GM18505 (cell line): Measurements from ENCODE around the gene RRBP1.
"Not testable (repeated sequence)": the region's sequence is repeated elsewhere in the genome, so short reads cannot be mapped to it uniquely, and the experiment has no call there.

Source experiments
- ATAC-seq: cut with Tn5 transposase; IDR thresholded peaks from one replicate; pipeline ENCODE4 v1.9.1; 2021; ENCODE audit not compliant: unreplicated experiment
- POLR2A ChIP-seq: IDR thresholded peaks from 4 replicates; pipeline ENCODE4 v1.6.1; 2011; ENCODE audit warnings: borderline replicate concordance; ENCODE audit not compliant: insufficient read depth, insufficient read length; ENCODE audit errors: extremely low read depth

RRBP1 gene

DNA sequence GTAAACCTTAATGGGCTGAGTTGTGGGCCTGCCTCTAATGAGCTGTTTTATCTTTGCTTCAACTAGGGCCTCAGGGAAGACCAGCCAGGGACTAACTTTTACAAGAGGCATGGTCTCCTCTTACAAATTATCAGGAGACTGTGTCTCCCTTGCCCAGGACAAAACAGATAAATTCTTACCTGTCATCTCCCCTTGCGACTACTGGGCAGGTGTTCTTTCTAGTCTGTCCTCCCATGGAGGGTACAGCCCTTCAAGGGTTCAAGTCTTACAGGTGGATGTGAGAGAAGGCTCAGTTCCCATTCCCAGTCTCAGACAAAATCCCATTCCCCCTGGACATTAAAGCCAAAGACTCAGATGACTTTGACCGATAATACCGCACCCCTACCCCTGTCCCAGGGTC lies 13.6 kb downstream of the RRBP1 start:
- TF ChIP-seq POLR2A, result no peak
- ATAC-seq, result no peak

DNA sequence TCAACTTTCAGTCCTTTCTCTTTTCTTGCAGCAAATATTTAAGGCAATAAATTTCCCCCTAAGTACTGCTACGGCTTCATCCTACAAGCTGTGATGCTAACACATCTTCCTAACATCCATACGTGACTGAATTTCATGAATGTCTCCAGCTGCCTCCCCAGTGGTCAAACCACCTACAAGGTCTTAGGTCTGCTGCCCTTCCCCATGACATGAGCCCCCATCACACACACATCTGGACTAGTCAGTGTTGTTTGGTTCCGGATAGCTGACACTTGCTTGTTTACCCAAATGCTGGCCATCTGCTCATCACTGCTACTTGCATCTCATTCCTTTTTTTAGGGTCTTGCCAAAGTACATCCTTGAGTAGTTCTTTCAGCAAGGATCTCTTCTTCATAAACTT lies 14.6 kb downstream of the RRBP1 start:
- TF ChIP-seq POLR2A, result no peak

DNA sequence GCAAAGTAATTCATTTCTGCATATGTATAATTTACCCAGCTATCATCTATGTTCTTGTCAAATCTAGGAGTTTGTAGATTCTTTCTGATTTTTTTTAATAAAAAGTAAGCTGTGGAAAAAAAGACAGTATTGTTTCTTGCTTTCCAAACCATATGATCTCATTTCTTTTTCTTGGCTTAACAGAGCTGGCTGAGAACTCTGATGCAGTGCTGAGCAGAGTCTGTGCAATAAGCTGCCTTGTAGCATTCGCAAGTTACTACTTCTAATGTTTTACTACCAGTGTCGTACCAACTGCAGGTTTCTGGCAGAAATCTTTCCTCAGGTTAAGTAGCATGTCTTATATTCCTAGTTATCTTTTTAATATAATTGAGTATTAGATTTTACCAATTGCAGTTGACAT lies 15.6 kb downstream of the RRBP1 start:
- no peak for ATAC-seq
- TF ChIP-seq POLR2A, result no peak

More for the DNA sequence above, 14.6 kb downstream of the RRBP1 start:
- no peak for ATAC-seq

DNA sequence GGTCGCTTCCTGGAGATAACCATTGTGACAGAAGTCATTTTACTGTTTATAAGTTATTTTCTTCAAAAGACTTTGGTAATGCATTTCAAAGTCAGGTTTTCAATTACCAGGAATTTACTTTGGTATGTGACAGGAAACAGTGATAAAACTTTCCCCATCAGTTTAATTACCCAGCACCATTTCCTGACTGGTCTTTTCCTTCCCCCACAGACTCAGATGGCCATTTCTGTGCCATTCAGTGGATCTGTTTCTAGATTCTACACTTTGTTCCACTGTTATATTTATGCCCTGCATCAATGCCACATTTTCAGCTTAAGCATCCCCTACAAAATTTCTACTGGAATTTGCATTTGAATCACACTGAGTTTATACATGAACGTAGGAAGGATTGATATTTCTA lies 16.3 kb downstream of the RRBP1 start:
- ATAC-seq, result no peak
- no peak for TF ChIP-seq POLR2A

DNA sequence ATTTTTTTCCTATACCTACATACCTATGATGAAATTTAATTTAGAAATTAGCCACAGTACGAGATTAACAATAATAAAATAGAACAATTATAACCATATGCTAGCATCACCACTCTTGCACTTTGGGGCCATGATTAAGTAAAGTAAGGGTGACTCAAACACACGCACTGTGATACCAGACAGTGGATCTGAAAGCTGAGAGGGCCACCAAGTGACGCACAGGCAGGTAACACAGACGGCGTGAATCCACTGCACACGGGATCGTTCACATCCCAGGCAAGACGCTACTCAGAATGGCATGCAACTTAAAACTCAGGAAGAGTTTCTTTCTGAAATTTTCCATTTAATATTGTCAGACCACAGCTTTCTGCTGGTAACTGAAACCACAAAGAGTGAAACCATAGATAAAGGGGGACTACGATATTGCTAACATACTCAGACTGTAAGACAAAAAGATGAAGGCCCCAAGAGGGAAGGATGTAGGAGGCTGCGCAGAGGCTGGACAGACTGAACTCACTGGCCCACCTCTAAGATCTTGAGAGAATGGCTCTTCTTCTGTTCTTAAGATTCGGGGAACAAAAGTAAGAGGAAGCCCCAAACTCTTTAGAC lies 17.9 kb downstream of the RRBP1 start:
- ATAC-seq, result no peak
- TF ChIP-seq POLR2A, result no peak

DNA sequence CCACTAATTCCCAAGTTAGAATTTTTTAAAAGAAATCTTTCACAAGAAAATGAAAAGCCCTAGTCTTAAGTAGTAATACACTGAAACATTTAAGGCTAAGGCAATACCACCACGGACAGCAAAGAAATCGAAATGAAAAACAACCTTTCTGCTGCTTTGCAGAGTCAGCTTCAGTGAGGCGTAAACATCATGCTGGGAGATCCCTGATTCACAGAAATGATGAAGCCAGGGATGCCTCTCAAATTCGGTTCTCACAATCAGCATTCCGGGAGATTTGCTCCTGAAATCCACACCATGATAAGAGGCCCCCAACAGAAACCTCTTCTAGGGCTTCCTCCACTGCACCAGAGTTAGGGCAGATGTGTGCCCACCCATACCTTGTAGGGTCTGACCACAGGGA lies 18.6 kb downstream of the RRBP1 start:
- ATAC-seq, result no peak
- TF ChIP-seq POLR2A, result no peak

DNA sequence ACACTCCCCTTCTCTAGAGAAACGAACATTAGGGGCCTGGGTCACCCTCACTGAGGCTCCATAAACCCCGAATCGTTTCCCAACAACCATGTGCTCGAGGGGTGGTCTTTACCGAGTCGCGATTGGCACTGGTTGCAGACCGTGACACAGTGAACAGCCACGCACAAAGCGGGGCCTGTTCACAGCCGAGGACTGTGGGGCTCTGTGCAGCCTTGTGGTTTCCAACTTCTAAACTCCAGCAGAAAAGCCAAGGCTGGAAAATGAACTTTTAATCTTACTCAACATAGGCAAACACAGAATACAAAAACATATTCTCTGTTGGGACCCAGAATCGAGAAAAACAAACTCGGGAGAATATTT lies 19.0 kb downstream of the RRBP1 start:
- no peak for ATAC-seq
- TF ChIP-seq POLR2A, result no peak

DNA sequence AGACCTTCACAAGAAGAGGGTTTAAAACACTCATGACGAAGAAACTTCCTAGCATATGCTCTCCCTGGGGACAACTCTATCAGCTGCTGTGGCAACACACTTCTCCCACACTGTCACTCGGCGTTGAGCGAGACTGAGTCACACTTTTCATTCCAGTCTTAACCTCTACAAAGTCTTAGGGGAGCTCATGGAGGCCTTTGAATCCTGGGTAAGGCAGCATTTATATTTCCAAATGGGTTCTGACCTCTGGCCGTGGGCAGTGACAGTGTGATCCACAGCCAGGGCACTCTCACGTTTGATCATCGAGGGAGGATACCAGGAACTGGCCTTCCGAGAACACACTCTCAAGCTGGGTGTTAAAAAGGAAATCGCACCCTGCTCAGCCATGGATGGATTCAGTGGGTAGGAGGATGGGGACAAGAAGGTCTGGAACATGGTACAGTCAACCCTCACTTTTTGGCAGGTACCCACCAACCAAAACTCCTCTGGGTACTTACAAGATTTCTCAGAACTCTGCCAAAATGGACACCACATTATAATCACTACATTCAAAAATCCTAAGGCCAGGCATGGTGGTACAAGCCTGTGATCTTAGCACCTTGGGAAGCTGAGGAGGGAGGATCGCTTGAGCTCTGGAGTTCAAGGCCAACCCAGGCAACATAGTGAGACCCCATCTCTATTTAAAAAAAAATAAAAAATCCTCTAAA lies 19.6 kb downstream of the RRBP1 start:
- no peak for TF ChIP-seq POLR2A
- no peak for ATAC-seq

DNA sequence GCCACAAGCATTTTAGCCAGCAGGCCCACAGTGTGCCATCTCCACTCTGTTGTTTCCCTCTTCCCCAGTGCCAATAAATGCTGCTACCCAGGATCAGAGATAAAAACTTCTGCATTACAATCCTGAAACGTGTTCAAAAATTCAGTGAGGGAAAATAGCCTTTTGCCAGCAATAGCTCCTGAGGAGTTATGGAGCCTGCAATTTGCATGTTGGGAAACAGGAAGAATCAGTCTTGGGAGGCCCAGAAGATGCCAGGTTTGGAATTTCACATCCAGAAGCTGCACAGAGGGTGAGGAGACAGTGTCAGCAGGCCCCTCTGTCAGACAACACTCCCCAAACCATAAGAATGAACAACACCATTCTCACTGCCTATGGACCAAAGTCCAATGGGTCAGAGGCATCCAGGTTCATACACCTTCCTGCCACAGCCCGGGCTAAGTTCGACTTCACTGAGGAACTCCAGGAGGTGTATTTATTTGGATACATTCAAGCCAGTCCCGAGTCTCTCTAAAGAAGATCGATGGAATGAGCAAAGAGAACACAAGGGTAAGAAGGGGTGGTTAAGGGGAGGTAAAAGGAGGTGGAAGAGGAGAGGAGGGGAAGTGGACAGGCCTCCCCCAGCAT lies 20.8 kb downstream of the RRBP1 start:
- no peak for ATAC-seq
- no peak for TF ChIP-seq POLR2A

DNA sequence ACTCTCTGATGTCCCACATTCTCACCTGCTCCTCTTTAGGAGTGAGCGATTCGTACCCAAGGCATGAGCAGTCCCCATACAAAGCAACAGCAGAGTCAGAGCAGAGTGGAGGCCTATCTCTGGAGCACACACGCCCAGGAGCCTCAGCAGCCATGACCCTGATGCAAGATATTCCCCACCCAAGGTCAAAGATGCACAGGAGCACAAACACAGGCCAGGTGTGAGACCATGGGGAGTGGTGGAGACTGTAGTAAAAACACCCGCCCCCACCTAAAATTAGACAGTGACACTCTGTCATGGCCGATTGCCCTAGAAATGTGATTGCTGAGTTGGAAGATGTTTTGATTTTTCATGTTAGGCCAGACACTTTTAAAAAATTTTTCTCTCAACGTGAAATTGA lies 21.4 kb downstream of the RRBP1 start:
- TF ChIP-seq POLR2A, result no peak
- ATAC-seq, result no peak

DNA sequence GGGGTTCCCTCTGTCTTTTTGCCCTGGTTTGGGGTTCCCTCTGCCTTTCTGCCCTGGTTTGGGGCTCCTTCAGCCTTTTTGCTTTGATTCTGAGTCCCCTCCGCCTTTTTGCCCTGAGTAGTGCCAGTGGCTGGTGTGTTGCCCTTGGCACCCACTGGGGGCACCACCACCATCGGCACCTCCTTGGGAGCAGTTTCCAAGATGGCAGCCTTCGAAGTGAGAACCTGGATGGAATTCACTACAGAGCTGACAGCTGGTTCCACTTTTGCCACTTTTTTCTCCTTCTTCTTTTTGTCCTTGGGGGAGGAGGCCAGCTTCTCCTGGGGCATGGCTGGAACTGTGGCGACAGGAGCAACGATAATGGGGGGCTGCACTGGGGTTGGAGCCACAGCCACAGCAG lies 22.2 kb downstream of the RRBP1 start:
- no peak for ATAC-seq
- TF ChIP-seq POLR2A, result no peak

DNA sequence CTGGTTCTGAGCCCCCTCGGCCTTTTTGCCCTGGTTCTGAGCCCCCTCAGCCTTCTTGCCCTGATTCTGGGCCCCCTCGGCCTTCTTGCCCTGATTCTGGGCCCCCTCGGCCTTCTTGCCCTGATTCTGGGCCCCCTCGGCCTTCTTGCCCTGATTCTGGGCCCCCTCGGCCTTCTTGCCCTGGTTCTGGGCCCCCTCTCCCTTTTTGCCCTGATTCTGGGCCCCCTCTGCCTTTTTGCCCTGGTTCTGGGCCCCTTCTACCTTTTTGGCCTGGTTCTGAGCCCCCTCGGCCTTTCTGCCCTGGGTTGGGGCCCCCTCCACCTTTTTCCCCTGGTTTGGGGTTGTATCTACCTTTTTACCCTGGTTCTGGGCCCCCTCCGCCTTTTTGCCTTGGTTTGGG lies 22.7 kb downstream of the RRBP1 start:
- not testable (repeated sequence) for ATAC-seq

DNA sequence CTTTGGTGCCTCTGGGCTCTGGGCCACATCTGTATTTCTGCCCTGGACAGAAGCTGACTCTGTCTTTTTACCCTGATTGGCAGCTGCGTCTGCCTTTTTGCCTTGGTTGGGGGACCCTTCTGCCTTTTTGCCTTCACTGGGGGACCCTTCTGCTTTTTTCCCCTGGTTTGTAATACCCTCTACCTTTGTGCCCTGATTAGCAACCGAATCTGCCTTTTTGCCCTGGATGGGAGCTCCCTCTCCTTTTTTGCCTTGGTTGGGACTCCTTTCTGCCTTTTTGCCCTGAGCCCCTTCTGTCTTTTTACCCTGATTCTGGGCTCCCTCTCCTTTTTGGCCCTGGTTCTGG lies 23.4 kb downstream of the RRBP1 start:
- no peak for ATAC-seq
- no peak for TF ChIP-seq POLR2A

DNA sequence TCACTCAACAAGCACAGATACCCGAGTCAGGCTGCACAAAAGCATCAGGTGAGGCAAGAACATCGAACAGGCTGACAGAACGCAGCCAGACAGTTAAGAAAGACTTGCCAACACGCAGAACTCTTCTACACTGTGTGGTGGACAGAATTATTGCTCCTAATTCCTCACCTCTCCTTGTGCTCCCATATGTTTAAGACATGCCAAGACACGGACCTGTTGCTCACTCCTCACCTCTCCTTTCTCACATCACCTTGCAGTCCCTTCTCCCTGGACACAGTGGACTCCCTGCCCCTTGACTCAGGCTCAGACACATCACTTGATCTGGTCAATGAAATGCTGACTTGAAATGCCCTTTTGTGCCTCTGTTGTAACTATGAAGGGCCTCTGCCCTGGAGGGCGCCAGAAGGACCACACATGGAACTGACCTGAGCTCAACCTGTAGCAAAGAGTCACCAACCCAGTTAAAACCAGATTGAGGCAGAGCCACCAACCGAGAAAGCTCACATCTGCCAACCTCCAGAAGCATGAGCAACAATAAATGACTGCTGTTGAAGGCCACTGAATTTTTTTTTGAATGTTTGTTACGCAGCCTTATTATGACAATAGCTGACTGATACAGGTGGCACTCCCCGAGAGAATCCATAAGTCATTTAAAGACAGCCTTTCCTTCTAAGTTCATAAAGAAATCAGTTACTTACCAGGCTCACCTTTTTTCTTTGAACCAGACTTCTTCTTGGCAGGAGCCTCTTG lies 24.0 kb downstream of the RRBP1 start:
- no peak for TF ChIP-seq POLR2A
- no peak for ATAC-seq
